Immature natural killer cell (primary cell): ENCODE results near the gene KIAA1217. TPM values are rescaled to one million over a fixed set of nuclear protein-coding genes. Genes with fewer than 3 reads are reported as not detected.

ENCODE experiments used
- DNase-seq, 3 donors: peaks; one replicate each; pipeline ENCODE4 v3.0.0; 2022; ENCODE audit warnings: mixed read lengths in 1 of 3
- H3K27ac Mint-ChIP-seq, 6 donors: one replicate each; pipeline ENCODE4 v1.8.0; 2020; ENCODE audit warnings: mixed read lengths in 6 of 6, mild to moderate bottlenecking in 5 of 6, inconsistent platforms in 4 of 6, moderate library complexity in 3 of 6
- H3K27me3 Mint-ChIP-seq, 3 donors: one replicate each; pipeline ENCODE4 v1.8.0; 2020 to 2021; ENCODE audit warnings: low read depth in 3 of 3, mild to moderate bottlenecking in 3 of 3, mixed read lengths in 3 of 3, moderate library complexity in 3 of 3, inconsistent platforms in 1 of 3
- H3K36me3 Mint-ChIP-seq, 3 donors: one replicate each; pipeline ENCODE4 v1.8.0; 2020; ENCODE audit warnings: mixed read lengths in 3 of 3, inconsistent platforms in 2 of 3, mild to moderate bottlenecking in 2 of 3
- H3K4me1 Mint-ChIP-seq, 2 donors: one replicate each; pipeline ENCODE4 v1.8.0; 2020; ENCODE audit warnings: inconsistent platforms in 2 of 2, mild to moderate bottlenecking in 2 of 2, mixed read lengths in 2 of 2, moderate library complexity in 1 of 2
- H3K4me3 Mint-ChIP-seq, 5 donors: one replicate each; pipeline ENCODE4 v1.8.0; 2020; ENCODE audit warnings: mild to moderate bottlenecking in 5 of 5, mixed read lengths in 5 of 5, inconsistent platforms in 3 of 5, moderate library complexity in 3 of 5
- H3K9me3 Mint-ChIP-seq, 6 donors: one replicate each; pipeline ENCODE4 v1.8.0; 2020; ENCODE audit warnings: mild to moderate bottlenecking in 6 of 6, mixed read lengths in 6 of 6, inconsistent platforms in 4 of 6, moderate library complexity in 3 of 6
- polyA plus RNA-seq, 3 donors: library from polyadenylated mRNA; unstranded; fragments of 300-500 nt; fragmentation: Illumina TruSeq; gene quantifications; one replicate each; pipeline ENCODE4 v1.2.3, GENCODE V29; 2021

KIAA1217 gene
- polyA plus RNA-seq, 3 donors from 2014 or later: not detected

GRCh38 chr10:24215603-24216002, 6.7 kb downstream of the KIAA1217 start:
- Mint-ChIP-seq H3K36me3 (no peaks in the 10 kb centered on the region), H3K27me3 (peaks cover 0 to 7% (median 2%) of the 10 kb centered on the region in 3 donors), H3K27ac (no peak overlapping the region), H3K9me3 (peaks cover 0 to 4% (median 0%) of the 10 kb centered on the region in 6 donors), H3K4me1 (no peaks in the 10 kb centered on the region), H3K4me3 (no peak overlapping the region)
- no peak for DNase-seq

DNA sequence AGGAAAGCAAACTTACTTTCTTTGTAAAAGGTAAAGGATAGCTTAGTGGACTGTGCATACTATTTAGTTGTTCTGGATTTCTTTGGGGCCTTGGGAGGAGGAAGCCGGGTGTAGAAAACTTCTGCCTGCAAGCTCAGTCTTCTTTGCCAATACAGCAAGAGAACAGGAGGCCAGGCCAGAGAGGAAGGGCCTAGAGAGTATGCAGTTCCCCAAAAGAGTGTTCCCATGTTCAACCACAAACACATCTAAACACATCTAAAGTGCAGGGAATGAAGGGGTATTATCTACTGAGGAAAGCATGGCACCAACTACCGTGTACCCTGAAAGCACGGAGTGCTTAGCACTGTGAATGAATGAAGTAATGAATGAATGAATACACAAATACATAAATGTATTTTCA, 11.0 kb downstream of the KIAA1217 start:
- H3K36me3 Mint-ChIP-seq: no peaks in the 10 kb centered on the region
- no peak overlapping the region for H3K4me3 Mint-ChIP-seq
- peaks cover 0 to 2% (median 0%) of the 10 kb centered on the region in 6 donors for H3K9me3 Mint-ChIP-seq
- DNase-seq: no peak
- H3K27ac Mint-ChIP-seq: no peak overlapping the region
- no peaks in the 10 kb centered on the region for H3K4me1 Mint-ChIP-seq
- peaks cover 3 to 7% (median 3%) of the 10 kb centered on the region in 3 donors for H3K27me3 Mint-ChIP-seq

DNA sequence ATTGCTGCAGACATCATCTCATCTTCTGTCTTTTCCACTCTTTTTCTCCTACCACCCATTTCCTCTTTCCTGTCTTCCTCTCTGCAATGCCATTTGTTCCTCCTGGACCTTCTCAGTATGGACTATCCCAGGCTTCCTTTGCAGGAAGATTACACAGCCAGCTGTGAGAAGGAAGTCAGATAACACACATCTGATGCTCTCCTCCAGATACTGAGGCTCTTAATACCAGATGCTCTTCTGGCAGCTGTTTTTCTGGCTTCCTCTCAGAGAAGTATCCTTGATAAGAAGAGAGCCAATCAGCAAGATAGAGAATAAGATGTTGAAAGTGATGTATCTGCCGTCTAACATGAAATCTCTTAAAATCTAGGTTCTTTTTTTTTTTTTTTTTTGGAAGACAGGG, 14.4 kb downstream of the KIAA1217 start:
- Mint-ChIP-seq H3K4me1 (no peaks in the 10 kb centered on the region), H3K4me3 (no peak overlapping the region), H3K36me3 (no peaks in the 10 kb centered on the region), H3K27ac (no peak overlapping the region), H3K9me3 (peaks cover 0 to 2% (median 0%) of the 10 kb centered on the region in 6 donors), H3K27me3 (peaks cover 3 to 7% (median 3%) of the 10 kb centered on the region in 3 donors)
- DNase-seq: no peak

DNA sequence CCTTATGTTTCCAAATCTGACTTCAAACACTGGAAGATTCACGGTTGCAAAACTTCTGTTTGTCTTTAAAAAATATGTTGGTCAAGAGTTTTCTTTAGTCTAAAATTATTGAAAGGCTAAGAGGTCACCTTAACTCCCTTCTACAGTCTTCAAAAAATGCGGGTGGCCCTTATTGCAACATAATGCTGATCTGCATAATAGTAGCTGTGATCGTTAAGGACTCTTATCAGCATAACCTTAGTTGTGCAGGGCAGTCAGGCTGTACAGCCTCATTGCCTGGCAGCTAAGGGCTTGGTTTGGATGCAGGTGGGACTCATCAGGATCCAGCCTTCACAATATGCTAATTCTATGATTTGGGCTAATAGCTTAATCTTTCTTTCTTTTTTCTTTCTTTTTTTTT, 15.0 kb downstream of the KIAA1217 start:
- no peaks in the 10 kb centered on the region for H3K36me3 Mint-ChIP-seq
- no peak overlapping the region for H3K27ac Mint-ChIP-seq
- peaks cover 2 to 7% (median 3%) of the 10 kb centered on the region in 3 donors for H3K27me3 Mint-ChIP-seq
- H3K9me3 Mint-ChIP-seq: peaks cover 0 to 2% (median 0%) of the 10 kb centered on the region in 6 donors
- no peak overlapping the region for H3K4me3 Mint-ChIP-seq
- H3K4me1 Mint-ChIP-seq: no peaks in the 10 kb centered on the region
- DNase-seq: no peak

DNA sequence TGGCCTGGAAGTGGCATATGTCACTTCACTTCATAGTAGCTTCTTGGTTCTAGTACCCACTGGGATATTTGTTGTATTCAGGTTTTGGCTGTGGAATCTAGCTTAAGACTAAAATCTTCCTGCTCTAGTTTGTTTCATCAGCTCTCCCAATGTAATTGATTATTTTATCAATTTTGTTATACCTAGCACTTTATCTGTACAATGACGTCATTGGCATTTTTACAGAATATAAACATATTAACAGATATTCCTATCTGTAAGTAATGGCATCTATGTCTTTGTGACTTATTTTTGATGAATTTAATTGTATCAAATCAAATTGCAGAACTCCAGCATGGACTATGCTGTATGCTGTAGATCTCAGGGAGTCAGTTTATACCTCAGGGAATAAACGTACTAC, 19.7 kb downstream of the KIAA1217 start:
- no peaks in the 10 kb centered on the region for H3K27me3 Mint-ChIP-seq
- H3K36me3 Mint-ChIP-seq: no peaks in the 10 kb centered on the region
- no peak for DNase-seq
- H3K4me1 Mint-ChIP-seq: no peaks in the 10 kb centered on the region
- H3K27ac Mint-ChIP-seq: no peak overlapping the region
- H3K4me3 Mint-ChIP-seq: no peak overlapping the region
- peaks cover 0 to 2% (median 0%) of the 10 kb centered on the region in 6 donors for H3K9me3 Mint-ChIP-seq

DNA sequence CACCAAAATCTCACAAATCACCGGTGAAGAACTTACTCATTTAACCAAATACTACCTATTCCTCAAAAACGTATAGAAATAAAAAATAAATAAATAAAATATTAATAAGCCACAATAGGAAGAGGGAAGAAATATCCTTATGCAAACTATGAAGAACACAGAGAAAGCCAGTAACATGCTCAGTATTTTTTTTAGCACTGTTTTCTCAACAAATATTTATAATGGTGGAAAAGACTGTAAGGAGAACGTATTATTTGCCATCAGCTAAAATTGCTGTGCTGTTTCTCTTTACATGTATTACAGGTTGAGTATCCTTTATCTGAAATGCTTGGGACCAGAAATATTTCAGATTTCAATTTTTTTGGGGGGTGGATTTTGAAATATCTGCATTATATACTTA, 21.0 kb downstream of the KIAA1217 start:
- H3K9me3 Mint-ChIP-seq: peaks cover 0 to 2% (median 0%) of the 10 kb centered on the region in 6 donors
- no peak overlapping the region for H3K27ac Mint-ChIP-seq
- no peaks in the 10 kb centered on the region for H3K36me3 Mint-ChIP-seq
- H3K27me3 Mint-ChIP-seq: no peaks in the 10 kb centered on the region
- no peak for DNase-seq
- no peak overlapping the region for H3K4me3 Mint-ChIP-seq
- no peaks in the 10 kb centered on the region for H3K4me1 Mint-ChIP-seq

- Mint-ChIP-seq H3K4me3 (no peak overlapping the region), H3K9me3 (peaks cover 0 to 2% (median 0%) of the 10 kb centered on the region in 6 donors), H3K36me3 (no peaks in the 10 kb centered on the region), H3K27ac (no peak overlapping the region), H3K27me3 (no peaks in the 10 kb centered on the region), H3K4me1 (no peaks in the 10 kb centered on the region)
- DNase-seq: no peak
Observed at GRCh38 chr10:24231200-24231599, 22.3 kb downstream of the KIAA1217 start.

- H3K27ac Mint-ChIP-seq: no peak overlapping the region
- no peaks in the 10 kb centered on the region for H3K4me1 Mint-ChIP-seq
- no peak for DNase-seq
- peaks cover 0 to 4% (median 0%) of the 10 kb centered on the region in 6 donors for H3K9me3 Mint-ChIP-seq
- no peak overlapping the region for H3K4me3 Mint-ChIP-seq
- H3K36me3 Mint-ChIP-seq: no peaks in the 10 kb centered on the region
- peaks cover 3 to 8% (median 4%) of the 10 kb centered on the region in 3 donors for H3K27me3 Mint-ChIP-seq
Observed at GRCh38 chr10:24234784-24235183, 25.8 kb downstream of the KIAA1217 start.

- Mint-ChIP-seq H3K36me3 (no peaks in the 10 kb centered on the region), H3K4me3 (no peak overlapping the region), H3K4me1 (no peaks in the 10 kb centered on the region), H3K9me3 (peaks cover 0 to 4% (median 0%) of the 10 kb centered on the region in 6 donors), H3K27ac (no peak overlapping the region), H3K27me3 (peaks cover 3 to 8% (median 4%) of the 10 kb centered on the region in 3 donors)
- no peak for DNase-seq
Observed at GRCh38 chr10:24235471-24235870, 26.5 kb downstream of the KIAA1217 start.

DNA sequence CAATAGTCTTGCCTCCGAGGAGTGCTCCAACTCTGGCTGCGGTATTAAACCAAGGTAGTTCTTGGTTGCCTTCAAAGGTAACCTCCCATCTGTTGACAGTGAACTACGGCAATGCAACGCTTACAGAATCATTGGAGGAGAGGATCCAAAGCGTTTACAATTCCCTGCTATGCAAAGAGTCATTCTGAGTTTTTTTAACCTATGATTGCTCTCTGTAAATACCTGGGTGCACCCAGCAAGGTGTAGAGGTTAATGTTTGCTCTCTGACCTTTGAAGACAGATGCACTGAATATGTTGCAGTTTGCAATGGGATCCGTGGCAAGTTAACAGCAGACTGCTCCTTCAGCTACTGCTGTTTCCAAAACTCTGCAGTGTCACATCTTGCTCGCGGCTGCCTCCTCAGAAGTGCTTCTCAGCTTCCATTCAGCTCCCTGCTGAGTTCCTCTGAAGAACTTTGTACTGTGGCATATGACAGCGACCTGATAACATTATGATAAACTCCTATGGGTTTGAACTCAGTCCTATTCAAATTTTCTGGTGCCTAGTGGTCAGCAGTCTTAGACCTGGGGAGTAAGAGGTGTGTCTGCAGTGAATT, 29.0 kb downstream of the KIAA1217 start:
- Mint-ChIP-seq H3K27me3 (peaks cover 3 to 8% (median 4%) of the 10 kb centered on the region in 3 donors), H3K27ac (no peak overlapping the region), H3K36me3 (no peaks in the 10 kb centered on the region)

GRCh38 chr10:24238519-24239247, 29.7 kb downstream of the KIAA1217 start:
- H3K9me3 Mint-ChIP-seq: peaks cover 0 to 3% (median 0%) of the 10 kb centered on the region in 6 donors
- no peaks in the 10 kb centered on the region for H3K36me3 Mint-ChIP-seq
- no peak for DNase-seq
- no peak overlapping the region for H3K4me3 Mint-ChIP-seq
- H3K27ac Mint-ChIP-seq: no peak overlapping the region
- H3K4me1 Mint-ChIP-seq: no peaks in the 10 kb centered on the region
- H3K27me3 Mint-ChIP-seq: peaks cover 3 to 8% (median 4%) of the 10 kb centered on the region in 3 donors

More for the DNA sequence above, 29.0 kb downstream of the KIAA1217 start:
- no peaks in the 10 kb centered on the region for H3K4me1 Mint-ChIP-seq
- no peak for DNase-seq
- H3K4me3 Mint-ChIP-seq: no peak overlapping the region
- peaks cover 0 to 3% (median 0%) of the 10 kb centered on the region in 6 donors for H3K9me3 Mint-ChIP-seq

DNA sequence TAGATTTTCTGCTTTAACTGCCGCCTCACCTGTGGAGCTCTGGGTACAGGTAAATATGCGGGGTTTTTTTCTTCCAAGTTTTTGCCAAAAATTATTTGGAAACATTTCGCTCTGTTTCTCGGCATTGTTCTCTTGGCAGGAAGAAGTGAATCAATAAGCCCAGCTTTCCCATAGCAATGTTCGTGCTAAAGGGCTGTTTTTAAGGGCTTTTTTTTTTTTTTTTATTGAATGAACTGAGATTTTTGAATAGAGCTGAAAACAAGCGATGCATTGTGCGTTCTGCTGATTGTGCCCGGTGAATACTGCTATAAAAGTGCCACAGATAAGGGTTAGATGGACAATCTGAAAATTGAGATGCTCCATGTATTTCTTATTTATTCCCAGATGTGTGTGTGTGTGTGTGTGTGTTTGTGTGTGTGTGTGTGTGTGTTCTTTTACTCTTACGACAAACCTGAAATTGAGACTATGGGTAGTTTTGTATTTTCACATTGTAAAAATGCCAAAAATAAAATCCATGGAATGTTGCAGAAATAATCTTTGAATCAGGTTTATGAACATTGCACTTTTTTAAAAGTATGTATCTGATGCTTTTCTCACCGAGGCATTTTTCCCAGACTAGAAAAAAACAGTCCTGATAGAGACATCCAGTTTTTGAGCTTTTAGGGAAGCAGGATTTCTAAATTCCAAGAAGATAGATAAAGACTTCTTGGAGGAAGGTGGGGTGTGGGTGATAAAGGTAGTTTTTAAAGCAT, 30.5 kb downstream of the KIAA1217 start:
- Mint-ChIP-seq H3K27me3 (peaks cover 3 to 8% (median 4%) of the 10 kb centered on the region in 3 donors), H3K27ac (no peak overlapping the region), H3K9me3 (peaks cover 0 to 3% (median 0%) of the 10 kb centered on the region in 6 donors), H3K4me1 (no peaks in the 10 kb centered on the region), H3K4me3 (no peak overlapping the region), H3K36me3 (no peaks in the 10 kb centered on the region)
- no peak for DNase-seq

- H3K36me3 Mint-ChIP-seq: no peaks in the 10 kb centered on the region
- DNase-seq: no peak
Observed at GRCh38 chr10:24240041-24240751, 31.3 kb downstream of the KIAA1217 start.

More at GRCh38 chr10:24240041-24240751, 31.3 kb downstream of the KIAA1217 start:
- Mint-ChIP-seq H3K27me3 (peaks cover 3 to 8% (median 4%) of the 10 kb centered on the region in 3 donors), H3K4me1 (no peaks in the 10 kb centered on the region), H3K4me3 (no peak overlapping the region), H3K9me3 (peaks cover 0 to 3% (median 0%) of the 10 kb centered on the region in 6 donors), H3K27ac (no peak overlapping the region)
